Measurements from ENCODE around the gene CCDC169.
"Not testable (repeated sequence)": the region's sequence is repeated elsewhere in the genome, so short reads cannot be mapped to it uniquely, and the experiment has no call there.

CCDC169 gene

GRCh38 chr13:36297366-36298338, at the start of gene CCDC169:
Gene CCDC169, minus strand, starts transcription at chr13:36297814. Its CDS starts 95 bp downstream, at chr13:36297719.
- peak; percentile 60 to 73 for DNase-seq

GRCh38 chr13:36346222-36347083, 48.8 kb upstream of the CCDC169 start, which contains the start of gene SPART:
Gene SPART, minus strand, starts transcription at chr13:36346394. Its CDS starts 10,564 bp downstream, at chr13:36335830.
- DNase-seq, result peak; percentile 91 to 93

GRCh38 chr13:36345438-36346221, 48.0 kb upstream of the CCDC169 start:
- peak; percentile 60 to 67 for DNase-seq

- DNase-seq, result peak in 1 of 2 donors; percentile 50
Observed at GRCh38 chr13:36344886-36345437, 47.3 kb upstream of the CCDC169 start.

- DNase-seq, result no peak
Observed at GRCh38 chr13:36344173-36344572, 46.6 kb upstream of the CCDC169 start.

- no peak for DNase-seq
Observed at GRCh38 chr13:36343766-36344165, 46.2 kb upstream of the CCDC169 start.

GRCh38 chr13:36342715-36343114, 45.1 kb upstream of the CCDC169 start:
- DNase-seq, result no peak

GRCh38 chr13:36341718-36342117, 44.1 kb upstream of the CCDC169 start:
- DNase-seq, result no peak

- DNase-seq, result no peak
Observed at GRCh38 chr13:36339600-36340155, 42.1 kb upstream of the CCDC169 start.

- no peak for DNase-seq
Observed at GRCh38 chr13:36337938-36338641, 40.5 kb upstream of the CCDC169 start.

- DNase-seq, result no peak
Observed at GRCh38 chr13:36332986-36333385, 35.4 kb upstream of the CCDC169 start.

- not testable (repeated sequence) for DNase-seq
Observed at GRCh38 chr13:36332255-36332654, 34.6 kb upstream of the CCDC169 start.

- no peak for DNase-seq
Observed at GRCh38 chr13:36331280-36331679, 33.7 kb upstream of the CCDC169 start.

GRCh38 chr13:36329361-36329760, 31.7 kb upstream of the CCDC169 start:
- DNase-seq, result no peak

GRCh38 chr13:36328821-36329220, 31.2 kb upstream of the CCDC169 start:
- DNase-seq, result no peak

- DNase-seq, result no peak
Observed at GRCh38 chr13:36325912-36326311, 28.3 kb upstream of the CCDC169 start.

GRCh38 chr13:36324881-36325280, 27.3 kb upstream of the CCDC169 start:
- DNase-seq, result not testable (repeated sequence)

- no peak for DNase-seq
Observed at GRCh38 chr13:36323951-36324566, 26.4 kb upstream of the CCDC169 start.

- DNase-seq, result no peak
Observed at GRCh38 chr13:36323408-36323807, 25.8 kb upstream of the CCDC169 start.

- DNase-seq, result not testable (repeated sequence)
Observed at GRCh38 chr13:36319793-36320192, 22.2 kb upstream of the CCDC169 start.

All from CD4-positive, alpha-beta T cell treated with Interleukin-4 for 1 hour (primary cell).